ENCODE measurements around the gene ZMAT5.
"Not testable (repeated sequence)": the region's sequence is repeated elsewhere in the genome, so short reads cannot be mapped to it uniquely, and the experiment has no call there.

Gene ZMAT5

DNA sequence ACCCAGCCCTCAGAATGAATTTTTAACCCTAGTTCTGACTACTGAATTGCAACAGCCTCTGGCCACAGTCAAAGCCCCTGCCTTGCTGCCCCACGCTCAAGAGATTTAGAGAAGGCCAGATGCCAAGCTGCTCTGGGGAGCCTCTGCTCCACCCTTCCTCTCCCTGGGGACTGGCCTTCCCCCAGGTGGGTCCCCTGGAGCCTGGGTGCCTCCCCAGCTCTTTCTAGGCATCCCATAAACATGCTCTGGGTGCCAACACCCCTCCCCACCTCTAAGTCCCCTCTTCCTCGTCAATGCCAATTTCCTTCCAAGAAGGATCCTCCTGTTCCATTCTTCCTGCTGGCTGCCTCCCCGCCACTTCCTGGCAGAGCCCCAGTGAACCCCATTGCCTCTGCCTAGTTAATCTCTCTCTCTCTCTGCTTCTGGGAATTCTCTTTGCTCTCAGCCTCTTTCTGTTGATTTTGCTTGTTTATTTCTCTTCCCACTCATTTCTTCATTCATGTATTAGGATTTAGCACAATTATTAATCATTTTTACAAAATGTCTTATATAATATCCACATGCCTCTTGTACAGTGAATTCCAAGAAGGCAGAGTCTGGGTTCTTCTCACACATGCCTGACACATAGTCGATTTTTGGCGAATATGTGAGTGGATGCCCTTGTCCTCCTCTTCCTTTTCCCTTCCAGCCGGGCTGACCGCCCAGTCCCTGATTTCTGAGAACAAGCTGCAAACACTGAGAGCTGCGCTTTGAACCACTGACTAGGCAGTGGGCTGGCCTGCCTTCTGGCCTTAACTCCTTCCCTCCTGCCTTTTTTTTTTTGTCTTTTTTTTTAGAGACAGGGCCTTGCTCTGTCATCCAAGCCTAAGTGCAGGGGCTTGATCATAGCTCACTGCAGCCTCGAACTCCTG is 17.9 kb upstream of the ZMAT5 start:
- no peak for DNase-seq

DNA sequence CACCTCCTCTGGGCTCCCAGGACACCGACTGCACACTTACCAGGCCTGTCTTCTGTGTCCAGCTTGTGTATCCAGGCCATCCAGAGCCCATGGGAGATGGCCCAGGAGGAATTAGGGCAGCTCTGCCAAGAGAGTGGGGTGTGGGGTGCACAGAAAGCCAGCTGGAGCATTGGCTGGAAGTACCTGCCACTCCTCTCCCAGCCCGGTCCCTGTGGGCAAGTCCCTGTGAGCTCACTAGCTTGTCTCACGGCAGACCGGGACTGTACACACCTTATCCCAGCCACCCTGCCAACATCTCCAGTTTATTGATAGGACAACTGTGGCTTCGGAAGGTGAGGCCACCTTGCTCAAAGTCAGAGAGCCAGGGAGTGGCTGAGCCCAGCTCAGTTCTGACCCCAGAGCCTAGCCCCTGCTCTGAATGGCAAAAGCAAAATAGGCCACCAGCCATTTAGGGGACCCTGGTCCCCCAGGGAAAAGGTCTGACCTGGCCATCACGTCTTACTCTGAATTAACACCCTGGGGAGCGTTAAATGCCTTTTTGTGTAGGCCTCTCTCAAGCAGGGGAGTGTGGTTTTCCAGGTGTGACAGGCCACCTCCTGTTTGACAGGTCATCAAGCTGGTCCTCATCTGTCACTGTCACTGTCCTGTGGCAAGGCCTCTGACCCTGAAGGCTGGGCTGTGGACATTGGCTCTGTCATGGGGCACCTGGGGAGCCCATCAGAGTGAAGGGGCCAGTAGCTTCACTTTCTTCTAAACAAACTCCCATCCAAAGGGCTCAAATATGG is 15.4 kb upstream of the ZMAT5 start:
- DNase-seq: no peak

DNA sequence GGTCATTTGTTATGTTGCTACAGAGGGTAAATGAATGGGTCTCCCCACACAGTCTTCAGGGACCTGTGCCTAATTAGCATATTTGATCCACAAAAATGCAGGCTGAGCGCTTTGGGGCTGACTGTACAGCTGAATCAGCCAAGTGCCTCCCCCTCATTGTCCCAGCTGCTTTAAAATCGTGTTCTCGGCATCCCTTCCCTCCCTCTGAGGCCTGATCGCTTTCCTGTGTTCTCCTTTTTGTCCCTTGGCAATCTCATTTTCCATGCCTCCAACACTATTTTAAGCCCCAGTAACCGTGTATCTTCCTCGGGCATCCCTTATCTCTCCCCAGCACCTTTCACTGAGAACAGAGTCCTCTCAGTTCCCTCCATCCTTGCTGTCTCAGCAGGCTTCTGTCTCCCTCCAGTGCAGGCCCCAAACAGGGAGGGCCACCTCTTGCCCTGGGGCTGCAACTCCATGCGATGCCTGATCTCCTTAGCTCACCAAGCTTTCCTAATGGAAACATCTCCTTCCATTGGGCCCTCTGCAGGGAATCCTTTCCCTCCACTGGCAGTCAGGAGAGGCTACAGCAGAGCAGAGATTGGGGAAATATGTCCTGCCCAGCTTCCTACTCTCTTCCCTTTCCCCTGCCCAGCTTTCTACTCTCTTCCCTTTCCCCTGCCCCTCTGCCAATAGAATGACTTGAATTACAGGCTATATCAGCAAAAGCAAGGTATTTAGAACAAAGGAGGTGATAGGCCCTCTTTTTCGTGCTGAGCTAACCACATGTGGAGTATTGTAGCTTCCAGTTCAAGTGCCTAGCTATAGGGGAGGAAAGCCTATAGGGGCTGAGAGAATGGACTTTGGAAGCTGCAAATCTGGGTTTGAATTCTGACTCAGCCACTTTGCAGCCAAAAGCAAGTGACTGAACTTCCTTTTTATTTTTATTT is 14.2 kb upstream of the ZMAT5 start:
- no peak for DNase-seq

DNA sequence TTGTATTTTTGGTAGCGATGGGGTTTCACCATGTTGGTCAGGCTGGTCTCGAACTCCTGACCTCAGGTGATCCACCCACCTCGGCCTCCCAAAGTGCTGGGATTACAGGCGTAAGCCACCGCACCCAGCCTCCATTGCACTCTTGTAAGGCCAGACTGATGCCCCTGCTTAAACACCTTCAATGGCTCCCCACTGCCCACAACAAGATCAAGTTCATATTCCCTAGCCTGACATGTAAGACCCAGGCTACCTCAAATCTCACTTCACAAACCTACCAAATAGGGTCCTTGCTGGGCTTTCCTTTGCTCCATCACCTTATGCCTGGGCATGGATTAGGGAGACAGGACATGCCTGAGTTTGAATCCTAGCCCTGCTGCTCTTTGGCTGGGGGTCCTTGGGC is 13.4 kb upstream of the ZMAT5 start:
- no peak for DNase-seq

DNA sequence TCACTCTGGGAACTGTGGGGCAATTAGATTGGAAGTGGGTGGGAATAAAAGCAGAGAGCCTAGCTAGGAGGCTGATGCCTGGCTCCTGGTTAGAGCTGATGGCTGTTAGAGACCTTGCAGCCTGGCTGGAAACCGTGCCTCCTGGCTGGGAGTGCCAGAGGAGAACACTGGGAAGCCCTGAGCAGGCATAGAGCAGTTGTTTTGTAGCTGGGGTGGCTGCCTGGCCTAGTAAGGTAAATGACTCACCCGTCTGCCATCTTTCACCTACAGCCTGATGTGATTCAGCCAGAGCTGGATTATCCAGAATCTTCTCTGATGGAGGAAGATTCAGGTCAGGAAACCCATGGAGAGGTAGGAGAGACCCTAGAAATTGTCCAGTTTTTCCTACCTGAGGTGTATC is 6.4 kb upstream of the ZMAT5 start:
- DNase-seq: no peak

DNA sequence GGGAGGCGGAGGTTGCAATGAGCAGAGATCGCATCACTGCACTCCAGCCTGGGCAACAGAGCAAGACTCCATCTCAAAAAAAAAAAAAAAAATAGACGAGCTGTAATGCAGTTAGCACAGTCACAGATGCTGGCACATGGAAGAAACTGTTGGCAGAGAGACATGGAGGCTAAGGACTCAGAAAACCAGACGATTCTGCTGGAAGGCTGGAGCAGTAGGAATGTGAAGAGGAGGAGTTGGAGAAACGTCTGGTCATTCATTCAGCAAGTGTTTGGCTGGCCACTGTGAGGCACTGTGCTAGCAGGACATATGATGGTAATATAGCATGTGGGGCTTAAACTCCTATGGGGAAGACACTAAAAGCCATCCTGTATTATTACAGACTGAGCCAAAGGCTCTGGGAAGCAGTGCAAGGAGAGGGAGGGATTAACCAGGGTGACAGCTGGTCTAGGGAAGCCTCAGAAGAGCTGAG is 5.4 kb upstream of the ZMAT5 start:
- no peak for DNase-seq

DNA sequence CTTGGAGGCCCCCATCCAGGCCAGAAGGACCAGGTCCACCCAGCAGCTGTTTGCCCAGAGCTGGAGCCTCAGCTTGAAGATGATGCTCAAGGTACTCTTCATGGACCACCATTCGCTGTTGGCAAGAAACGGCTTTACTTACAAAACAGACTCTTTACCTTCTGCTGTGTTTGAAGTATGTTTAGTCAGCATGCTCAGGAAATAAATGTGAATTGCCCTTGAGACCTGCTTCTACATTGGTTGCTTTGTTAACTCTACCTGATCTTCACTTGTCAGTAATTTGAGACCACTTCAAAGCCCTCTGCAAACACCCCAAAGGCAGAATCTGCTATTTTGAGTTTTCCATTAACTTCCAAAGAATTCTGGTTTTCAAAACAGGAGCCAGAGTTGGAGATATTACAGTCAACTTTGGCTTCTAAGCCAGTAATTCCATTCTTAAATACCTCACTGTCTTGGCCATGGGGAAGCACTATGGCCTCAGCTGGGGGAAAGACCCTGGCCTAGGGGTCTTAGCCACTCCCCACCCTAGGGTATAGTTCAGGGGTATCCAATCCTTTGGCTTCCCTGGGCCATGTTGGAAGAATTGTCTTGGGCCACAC is 3.0 kb upstream of the ZMAT5 start:
- no peak for DNase-seq

DNA sequence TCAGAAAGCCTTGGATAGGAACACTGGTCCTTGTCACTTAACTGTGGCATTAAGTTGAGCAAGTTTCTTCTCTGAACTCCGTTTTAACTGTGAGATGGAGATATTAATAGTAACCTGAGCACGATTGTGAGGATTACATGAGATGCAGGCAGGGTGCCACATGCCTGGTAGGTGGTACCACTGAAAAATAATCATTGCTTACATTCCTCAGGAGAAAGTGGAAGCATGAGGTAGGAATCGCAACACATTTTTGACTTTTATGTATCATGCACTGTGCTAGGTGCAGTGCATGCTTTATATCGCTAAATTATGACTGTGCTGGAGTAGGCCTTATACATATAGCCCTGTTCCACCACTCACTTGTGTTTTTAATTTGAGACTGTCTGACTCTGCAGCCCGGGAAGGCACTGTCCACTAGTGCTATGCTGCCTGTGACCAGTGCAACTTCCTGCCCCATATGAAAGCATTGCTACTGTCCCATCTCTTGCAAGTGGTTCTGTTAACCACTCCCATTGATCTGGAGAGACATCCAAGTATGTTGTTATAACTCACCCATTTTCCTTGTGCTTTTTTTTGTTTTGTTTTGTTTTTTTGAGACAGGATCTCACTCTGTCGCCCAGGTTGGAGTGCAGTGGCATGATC is 1.4 kb upstream of the ZMAT5 start:
- no peak for DNase-seq

DNA sequence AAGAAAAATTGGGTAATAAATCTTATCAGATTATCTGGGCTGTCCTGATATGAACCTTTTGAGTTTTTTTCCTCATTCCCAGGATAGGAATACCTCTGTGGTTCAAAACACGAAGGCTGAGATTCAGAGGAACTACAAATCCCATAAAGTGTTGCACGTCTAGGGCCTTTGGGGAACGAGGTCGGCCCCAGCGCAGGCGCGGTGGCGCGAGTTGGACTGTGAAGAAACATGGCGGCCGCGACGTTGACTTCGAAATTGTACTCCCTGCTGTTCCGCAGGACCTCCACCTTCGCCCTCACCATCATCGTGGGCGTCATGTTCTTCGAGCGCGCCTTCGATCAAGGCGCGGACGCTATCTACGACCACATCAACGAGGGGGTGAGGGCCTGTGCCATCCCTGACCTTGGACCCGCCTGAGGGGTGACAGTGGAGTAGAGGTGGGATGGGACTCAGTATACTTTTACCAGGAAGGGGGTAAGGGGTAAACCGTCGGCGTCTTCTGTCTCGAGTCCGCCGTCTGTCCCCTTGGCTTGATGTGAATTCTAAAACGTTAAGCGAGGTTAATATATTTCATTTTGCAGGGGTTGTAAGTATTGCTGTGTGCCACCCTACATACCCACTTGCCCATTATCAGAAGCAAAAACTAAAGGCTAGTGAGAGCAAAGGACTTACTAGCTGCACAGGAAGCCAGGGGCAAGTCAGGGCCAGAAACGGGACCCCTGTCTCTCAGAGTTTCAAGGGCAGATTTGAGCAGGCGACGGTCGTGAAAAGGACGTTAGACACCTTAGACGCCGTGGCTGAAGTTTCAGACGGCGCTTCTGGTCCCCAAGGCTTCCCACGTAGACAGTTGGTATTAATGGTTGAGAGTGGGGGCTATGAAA is 604 bp upstream of the ZMAT5 start, which contains the start of gene UQCR10:
TSS of gene UQCR10 (plus strand) at position 199 of the 881 bp plus-strand sequence. CDS start at position 229, 30 bp downstream.
- peak; percentile 96 for DNase-seq

DNA sequence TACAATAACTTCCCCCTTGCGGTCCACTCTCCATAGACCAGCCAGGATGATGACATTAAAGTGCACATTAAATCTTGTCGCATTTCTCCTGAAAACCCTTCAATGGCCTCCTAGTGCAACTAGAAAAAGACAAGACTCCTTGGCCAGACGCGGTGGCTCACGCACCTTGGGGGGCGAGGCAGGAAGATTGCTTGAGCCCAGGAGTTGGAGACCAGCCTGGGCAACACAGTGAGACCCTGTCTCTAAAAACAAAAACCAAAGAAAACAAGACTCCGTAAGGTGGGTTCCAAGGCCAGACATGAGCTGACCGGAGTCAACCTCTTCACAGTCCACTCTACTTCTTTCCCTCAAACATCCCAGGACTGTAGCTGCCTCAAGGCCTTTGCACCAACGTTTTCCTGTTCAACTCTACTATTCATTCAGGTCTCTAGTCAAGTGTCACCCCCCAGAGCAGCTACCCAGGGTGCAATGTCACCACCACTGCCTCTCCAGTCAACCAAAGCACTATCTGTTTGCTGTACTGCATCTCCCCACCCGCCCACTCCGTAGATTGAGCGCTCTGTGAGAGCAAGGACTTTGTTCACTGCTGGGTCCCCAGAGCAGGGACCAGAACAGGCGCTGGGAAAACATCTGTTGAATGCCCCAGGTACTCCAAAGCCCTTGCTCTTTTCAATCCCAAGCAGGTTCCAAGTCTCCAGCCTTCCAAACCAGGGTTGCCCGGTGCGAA is 739 bp downstream of the ZMAT5 start:
- DNase-seq: peak; percentile 46

DNA sequence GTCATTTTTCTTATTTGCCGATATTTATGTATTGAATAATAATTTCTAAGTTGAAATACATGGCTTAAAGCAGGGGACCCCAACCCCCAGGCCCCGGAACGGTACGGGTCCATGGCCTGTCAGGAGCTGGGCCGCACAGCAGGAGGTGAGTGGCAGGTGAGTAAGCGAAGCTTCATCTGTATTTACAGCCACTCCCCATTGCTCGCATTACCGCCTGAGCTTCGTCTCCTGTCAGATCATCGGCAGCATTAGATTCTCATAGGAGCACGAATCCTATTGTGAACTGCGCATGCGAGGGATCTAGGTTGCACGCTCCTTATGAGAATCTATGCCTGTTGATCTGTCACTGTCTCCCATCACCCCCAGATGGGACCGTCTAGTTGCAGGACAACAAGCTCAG is 4.5 kb downstream of the ZMAT5 start:
- DNase-seq: no peak

DNA sequence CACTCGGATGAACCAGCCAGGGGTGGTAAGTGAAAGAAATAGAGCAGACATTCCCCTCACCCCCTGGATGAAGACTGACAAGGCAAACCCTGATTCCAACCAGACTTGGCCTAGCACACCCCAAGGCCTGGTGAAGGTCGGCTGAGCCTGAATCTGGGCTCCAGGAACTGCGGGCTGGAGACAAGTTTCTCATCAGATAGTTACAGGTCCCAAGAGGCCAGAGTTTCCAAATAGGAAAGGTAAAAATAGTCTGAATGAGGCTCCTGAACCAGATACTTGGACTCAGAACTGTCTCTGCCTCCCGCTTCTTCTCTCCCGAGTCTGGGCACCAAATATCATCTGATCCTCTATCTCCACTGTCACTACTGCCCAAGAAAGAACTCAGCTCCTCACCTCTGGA is 7.8 kb downstream of the ZMAT5 start:
- no peak for DNase-seq

DNA sequence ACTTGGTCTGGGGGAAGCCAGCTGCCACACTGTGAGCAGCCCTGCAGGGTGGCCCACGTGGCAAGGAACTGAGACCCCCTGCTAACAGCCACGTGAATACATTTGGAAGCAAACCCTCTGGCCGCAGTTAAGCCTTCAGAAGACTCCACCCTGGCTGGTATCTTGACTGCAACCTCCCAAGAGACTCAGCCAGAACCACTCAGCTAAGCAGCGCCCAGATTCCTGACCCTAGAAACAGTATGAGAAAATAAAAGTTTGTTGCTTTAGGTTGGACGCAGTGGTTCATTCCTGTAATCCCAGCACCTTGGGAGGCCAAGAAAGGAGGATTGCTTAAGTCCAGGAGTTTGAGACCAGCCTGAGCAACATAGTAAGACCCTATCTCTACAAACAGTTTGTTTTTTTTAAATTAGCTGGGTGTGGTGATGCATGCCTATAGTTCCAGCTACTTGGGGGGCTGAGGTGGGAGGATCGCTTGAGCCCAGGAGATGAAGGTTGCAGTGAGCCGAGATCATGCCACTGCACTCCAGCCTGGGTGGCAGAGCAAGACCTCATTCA is 8.7 kb downstream of the ZMAT5 start:
- no peak for DNase-seq

DNA sequence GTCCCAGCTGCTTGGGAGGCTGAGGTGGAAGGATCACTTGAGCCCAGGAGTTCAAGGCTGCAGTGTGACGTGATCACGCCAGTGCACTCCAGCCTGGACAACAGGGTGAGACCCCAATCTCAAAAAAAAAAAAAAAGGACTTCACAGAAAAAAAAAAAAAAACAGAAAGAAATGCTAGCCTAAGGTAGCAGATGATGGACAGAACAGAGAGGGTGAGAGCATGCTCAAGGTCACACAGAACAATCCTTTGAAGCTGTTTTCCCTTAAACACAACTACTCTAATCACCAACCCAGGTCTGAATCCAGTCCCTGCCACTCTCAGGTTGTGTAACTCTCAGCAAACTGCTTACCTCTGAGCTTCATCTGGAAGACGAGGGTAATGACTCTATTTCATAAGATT is 9.7 kb downstream of the ZMAT5 start:
- DNase-seq: no peak

DNA sequence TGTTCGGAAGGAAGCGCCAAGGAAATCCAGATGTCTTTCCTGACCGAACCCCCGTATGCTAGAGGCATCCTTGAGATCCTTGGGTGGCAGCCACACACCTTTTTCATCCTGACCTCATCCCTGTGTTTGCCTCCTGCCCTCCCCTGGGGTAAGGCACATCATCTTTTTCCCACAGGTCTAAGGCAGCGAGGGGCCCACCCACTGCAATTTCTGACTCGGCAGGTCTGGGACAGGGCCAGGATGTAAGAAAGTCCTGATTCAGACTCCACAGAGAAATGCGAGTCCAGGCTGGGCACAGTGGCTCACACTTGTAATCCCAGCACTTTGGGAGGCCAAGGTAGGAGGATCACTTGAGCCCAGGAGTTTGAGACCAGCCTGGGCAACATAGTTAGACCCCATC is 10.5 kb downstream of the ZMAT5 start:
- DNase-seq: no peak

DNA sequence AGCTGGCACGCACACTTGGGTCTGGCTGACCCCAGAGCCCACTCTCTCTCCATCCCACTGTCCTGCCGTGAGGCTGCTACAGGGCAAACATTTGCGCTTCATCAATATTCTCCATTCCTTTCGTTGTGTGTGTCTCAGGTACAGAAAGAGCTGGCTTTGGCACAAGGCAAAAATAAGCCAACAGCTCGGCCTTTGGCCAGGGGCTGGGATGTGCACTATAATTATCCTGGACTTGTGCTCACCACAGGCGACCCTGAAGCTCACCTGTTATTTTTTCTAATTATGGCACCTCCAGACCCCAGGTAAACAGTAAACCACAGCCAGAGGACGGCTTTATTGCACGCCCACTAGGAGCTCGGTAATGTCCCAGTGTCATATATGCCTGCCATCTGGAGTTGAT is 10.9 kb downstream of the ZMAT5 start:
- no peak for DNase-seq

DNA sequence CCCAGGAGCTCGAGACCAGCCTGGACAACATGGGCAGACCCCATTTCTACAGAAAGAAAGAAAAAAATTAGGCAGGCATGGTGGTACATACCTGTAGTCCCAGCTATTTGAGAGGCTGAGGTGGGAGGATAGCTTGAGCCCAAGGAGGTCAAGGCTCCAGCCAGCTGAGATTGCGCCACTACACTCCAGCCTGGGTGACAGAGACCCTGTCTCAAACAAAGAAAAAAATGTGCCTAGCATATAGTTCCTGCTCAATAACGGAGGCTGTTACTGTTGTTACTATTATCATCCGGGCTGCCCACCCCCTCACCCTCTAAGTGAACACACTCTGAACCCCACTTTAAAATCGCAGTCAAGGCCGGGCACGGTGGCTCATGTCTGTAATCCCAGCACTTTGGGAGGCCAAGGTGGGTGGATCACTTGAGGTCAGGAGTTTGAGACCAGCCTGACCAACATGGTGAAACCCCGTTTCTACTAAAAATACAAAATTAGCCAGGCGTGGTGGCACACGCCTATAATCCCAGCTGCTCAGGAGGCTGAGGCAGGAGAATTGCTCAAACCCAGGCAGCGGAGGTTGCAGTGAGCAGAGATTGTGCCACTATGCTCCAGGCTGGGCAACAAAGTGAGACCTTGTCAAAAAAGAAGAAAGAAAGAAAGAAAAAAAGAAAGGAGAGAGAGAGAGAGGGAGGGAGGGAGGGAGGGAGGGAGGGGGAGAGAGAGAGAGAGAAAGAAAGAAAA is 12.0 kb downstream of the ZMAT5 start:
- DNase-seq: not testable (repeated sequence)

DNA sequence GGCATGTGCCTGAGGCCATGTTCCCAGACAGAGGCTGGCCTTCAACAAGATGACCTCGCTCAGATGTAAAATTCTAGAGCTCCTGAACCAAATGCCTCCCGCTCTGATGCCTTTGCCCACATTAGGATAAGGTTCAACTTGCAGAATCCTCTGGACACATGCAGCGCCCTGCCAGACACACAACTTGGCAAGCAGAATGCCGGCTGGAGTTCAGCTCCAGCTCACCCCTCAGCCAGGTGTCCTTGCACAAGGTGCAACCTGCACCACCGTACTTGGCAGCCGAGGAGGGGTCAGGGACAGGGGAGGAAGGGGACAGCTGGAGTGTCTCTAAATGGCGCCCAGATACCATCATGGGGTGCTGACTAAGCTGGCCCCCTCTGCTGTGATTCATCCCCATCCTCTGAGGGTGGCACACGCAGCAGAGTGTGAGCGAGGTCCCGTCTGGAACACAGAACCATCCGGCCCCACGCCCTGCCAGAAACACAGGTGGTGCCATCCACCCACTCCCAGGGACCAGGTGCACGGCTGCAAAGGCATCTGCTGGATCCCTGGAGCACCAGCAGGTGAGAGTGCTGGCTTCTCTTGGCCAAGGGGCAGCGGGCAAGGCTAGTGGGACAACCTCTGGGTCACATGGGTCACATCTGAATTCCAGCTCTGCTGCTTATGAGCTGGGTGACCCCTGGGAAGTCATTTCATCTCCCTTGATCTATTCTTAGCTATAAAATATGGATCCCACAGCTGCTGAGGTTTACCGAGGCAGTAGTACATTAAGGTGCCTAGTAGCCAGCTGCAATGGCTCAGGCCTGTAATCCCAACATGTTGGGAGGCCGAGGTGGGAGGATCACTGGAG is 12.8 kb downstream of the ZMAT5 start:
- DNase-seq: no peak
